GM21619 (cell line): ENCODE results near the gene GALNT9.
A peak's percentile ranks its signal among the peaks of the same experiment; 100 is the strongest.
"Not testable (repeated sequence)": the region's sequence is repeated elsewhere in the genome, so short reads cannot be mapped to it uniquely, and the experiment has no call there.

ENCODE experiments used
- ATAC-seq: cut with Tn5 transposase; IDR thresholded peaks from one replicate; pipeline ENCODE4 v1.9.1; 2021; ENCODE audit not compliant: unreplicated experiment

GALNT9 gene

GRCh38 chr12:132202929-132203721 lies 126.3 kb downstream of the GALNT9 start:
- no peak for ATAC-seq

- ATAC-seq: no peak
Observed at GRCh38 chr12:132201391-132202120, 127.8 kb downstream of the GALNT9 start.

GRCh38 chr12:132200800-132201199 lies 128.6 kb downstream of the GALNT9 start:
- no peak for ATAC-seq

- ATAC-seq: no peak
Observed at GRCh38 chr12:132199526-132200319, 129.7 kb downstream of the GALNT9 start.

GRCh38 chr12:132199101-132199500 lies 130.3 kb downstream of the GALNT9 start:
- no peak for ATAC-seq

- ATAC-seq: no peak
Observed at GRCh38 chr12:132197581-132198354, 131.6 kb downstream of the GALNT9 start.

GRCh38 chr12:132196873-132197390 lies 132.5 kb downstream of the GALNT9 start:
- no peak for ATAC-seq

- no peak for ATAC-seq
Observed at GRCh38 chr12:132196038-132196872, 133.1 kb downstream of the GALNT9 start.

- ATAC-seq: not testable (repeated sequence)
Observed at GRCh38 chr12:132195242-132195641, 134.1 kb downstream of the GALNT9 start.

GRCh38 chr12:132194556-132194955 lies 134.8 kb downstream of the GALNT9 start:
- ATAC-seq: no peak

- ATAC-seq: no peak
Observed at GRCh38 chr12:132194056-132194455, 135.3 kb downstream of the GALNT9 start.

- no peak for ATAC-seq
Observed at GRCh38 chr12:132191715-132192553, 137.5 kb downstream of the GALNT9 start.

- ATAC-seq: no peak
Observed at GRCh38 chr12:132190834-132191500, 138.4 kb downstream of the GALNT9 start.

- peak; percentile 12 for ATAC-seq
Observed at GRCh38 chr12:132190012-132190755, 139.2 kb downstream of the GALNT9 start.

GRCh38 chr12:132189378-132190011 lies 139.9 kb downstream of the GALNT9 start:
- peak; percentile 95 for ATAC-seq

- no peak for ATAC-seq
Observed at GRCh38 chr12:132188916-132189325, 140.5 kb downstream of the GALNT9 start.

- ATAC-seq: no peak
Observed at GRCh38 chr12:132188451-132188901, 140.9 kb downstream of the GALNT9 start.
